Vagina (tissue), 2 donors: ENCODE results near the gene PARN. TPM values are rescaled to one million over a fixed set of nuclear protein-coding genes. Genes with fewer than 3 reads are reported as not detected.
"Not testable (repeated sequence)": the region's sequence is repeated elsewhere in the genome, so short reads cannot be mapped to it uniquely, and the experiment has no call there.

Experiments used
- DNase-seq, 2 donors: peaks; one replicate each; pipeline ENCODE4 v3.0.0-alpha.2; 2017; ENCODE audit errors: extremely low spot score in 2 of 2
- H3K27ac ChIP-seq: fragments of 200-600 bp; sonication (generic); one replicate; pipeline ENCODE4 v1.5.1; 2019
- H3K27me3 ChIP-seq: fragments of 200-600 bp; sonication (generic); one replicate; pipeline ENCODE4 v1.5.1; 2019
- H3K36me3 ChIP-seq, 2 donors: fragments of 200-600 bp; sonication (generic); one replicate each; pipeline ENCODE4 v1.5.1; 2017 to 2019
- H3K4me1 ChIP-seq: fragments of 200-600 bp; sonication (generic); one replicate; pipeline ENCODE4 v1.5.1; 2019
- H3K4me3 ChIP-seq, 2 donors: fragments of 200-600 bp; sonication (generic); 1 replicate in 1 of 2; 2 replicates in 1 of 2; pipeline ENCODE4 v1.5.1; 2016 to 2019
- H3K9me3 ChIP-seq: fragments of 200-600 bp; sonication (generic); one replicate; pipeline ENCODE4 v1.5.1; 2019
- POLR2A ChIP-seq, 2 donors: fragments of 450-650 bp; IDR thresholded peaks; one replicate each; pipeline ENCODE4 v1.6.1; 2017; ENCODE audit warnings: antibody characterized with exemption in 2 of 2, mild to moderate bottlenecking in 2 of 2, moderate library complexity in 2 of 2
- POLR2AphosphoS5 ChIP-seq, 2 donors: sonication (generic); formaldehyde crosslinking; IDR thresholded peaks; one replicate each; pipeline ENCODE4 v1.9.0; 2017; ENCODE audit warnings: antibody characterized with exemption in 2 of 2, mild to moderate bottlenecking in 2 of 2, low read depth in 1 of 2; ENCODE audit not compliant: insufficient read depth in 1 of 2
- intact Hi-C: fragments of 100-400 bp; cut with DNase I; formaldehyde crosslinking; loops from one replicate; pipeline ENCODE4 v1.15.1; 2023
- total RNA-seq: library from RNA; depleted of rRNA; stranded (reverse); fragments of >200 nt; gene quantifications from one replicate; pipeline ENCODE4 v1.2.3, GENCODE V29; 2016
- TF ChIP-seq, protein P1 (sequence below), 3 experiments: fragments of 450-650 bp in 2 of 3; fragments of 200-600 bp in 1 of 3; sonication (generic) in 1 of 3; IDR thresholded peaks; one replicate each; pipeline ENCODE4 v1.5.1; 2017 to 2019; ENCODE audit warnings: antibody characterized with exemption in 3 of 3, mild to moderate bottlenecking in 2 of 3, moderate library complexity in 2 of 3

PARN gene
- total RNA-seq, 1 donor from 2014 or later: 39.3 TPM

DNA sequence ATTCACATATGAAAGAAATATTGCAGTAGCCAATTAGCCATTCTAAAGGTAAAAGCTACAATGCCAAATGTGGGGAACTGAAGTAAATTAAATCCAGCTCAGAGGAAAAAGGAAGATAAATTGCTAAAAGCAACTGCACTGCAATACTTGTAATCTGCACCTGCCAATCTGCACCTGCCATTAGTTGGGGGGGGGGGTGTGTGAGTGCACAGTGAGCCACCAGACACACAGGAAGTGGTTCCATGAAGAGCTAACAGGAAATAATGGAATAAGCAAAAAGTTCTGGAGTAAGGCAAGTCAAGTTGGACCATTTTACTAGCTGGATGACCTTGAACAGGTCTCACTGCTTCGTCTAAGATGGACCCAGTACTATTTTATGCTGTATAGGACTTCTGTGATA, 191.8 kb downstream of the PARN start:
- no peaks in the 10 kb centered on the region for H3K9me3 ChIP-seq
- no peak for DNase-seq
- TF ChIP-seq, protein P1, sequence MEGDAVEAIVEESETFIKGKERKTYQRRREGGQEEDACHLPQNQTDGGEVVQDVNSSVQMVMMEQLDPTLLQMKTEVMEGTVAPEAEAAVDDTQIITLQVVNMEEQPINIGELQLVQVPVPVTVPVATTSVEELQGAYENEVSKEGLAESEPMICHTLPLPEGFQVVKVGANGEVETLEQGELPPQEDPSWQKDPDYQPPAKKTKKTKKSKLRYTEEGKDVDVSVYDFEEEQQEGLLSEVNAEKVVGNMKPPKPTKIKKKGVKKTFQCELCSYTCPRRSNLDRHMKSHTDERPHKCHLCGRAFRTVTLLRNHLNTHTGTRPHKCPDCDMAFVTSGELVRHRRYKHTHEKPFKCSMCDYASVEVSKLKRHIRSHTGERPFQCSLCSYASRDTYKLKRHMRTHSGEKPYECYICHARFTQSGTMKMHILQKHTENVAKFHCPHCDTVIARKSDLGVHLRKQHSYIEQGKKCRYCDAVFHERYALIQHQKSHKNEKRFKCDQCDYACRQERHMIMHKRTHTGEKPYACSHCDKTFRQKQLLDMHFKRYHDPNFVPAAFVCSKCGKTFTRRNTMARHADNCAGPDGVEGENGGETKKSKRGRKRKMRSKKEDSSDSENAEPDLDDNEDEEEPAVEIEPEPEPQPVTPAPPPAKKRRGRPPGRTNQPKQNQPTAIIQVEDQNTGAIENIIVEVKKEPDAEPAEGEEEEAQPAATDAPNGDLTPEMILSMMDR (IDR thresholded peaks at IDR 0.05): no peak
- TF ChIP-seq POLR2AphosphoS5 (IDR thresholded peaks at IDR 0.05; ENCODE audit: insufficient read depth in 1 of 2, low read depth in 1 of 2) (no peak), POLR2A (IDR thresholded peaks at IDR 0.05) (no peak)
- intact Hi-C loops: no loop called here
- no peak overlapping the region for H3K4me3 ChIP-seq
- H3K4me1 ChIP-seq: no peaks in the 10 kb centered on the region
- no peaks in the 10 kb centered on the region for H3K36me3 ChIP-seq
- no peaks in the 10 kb centered on the region for H3K27me3 ChIP-seq
- H3K27ac ChIP-seq: no peak overlapping the region

DNA sequence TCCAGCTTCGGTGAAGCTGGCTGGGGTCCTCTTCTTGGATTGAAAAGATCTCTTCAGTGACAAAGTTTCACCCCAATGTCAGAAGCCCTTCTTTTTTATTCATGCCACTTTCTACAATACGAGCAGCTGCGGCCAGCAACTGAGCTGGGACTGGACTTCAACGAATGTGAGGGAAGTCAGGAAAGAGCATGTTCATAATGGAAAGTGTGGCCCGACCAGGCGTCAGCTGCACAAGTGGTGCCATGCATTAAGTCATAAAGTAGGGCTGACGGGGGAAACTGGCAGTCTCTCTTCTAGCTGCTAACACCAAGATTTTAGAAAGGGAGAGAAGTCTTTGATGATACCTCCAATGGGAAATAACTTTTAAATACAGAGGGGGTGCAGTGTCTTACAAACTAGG, 192.6 kb downstream of the PARN start:
- intact Hi-C loops: no loop called here
- DNase-seq: no peak
- Histone ChIP-seq H3K9me3 (no peaks in the 10 kb centered on the region), H3K4me1 (no peaks in the 10 kb centered on the region), H3K27me3 (no peaks in the 10 kb centered on the region), H3K27ac (no peak overlapping the region), H3K36me3 (no peaks in the 10 kb centered on the region), H3K4me3 (no peak overlapping the region)
- TF ChIP-seq POLR2AphosphoS5 (IDR thresholded peaks at IDR 0.05; ENCODE audit: insufficient read depth in 1 of 2, low read depth in 1 of 2) (no peak), POLR2A (IDR thresholded peaks at IDR 0.05) (no peak)
- TF ChIP-seq, protein P1 (IDR thresholded peaks at IDR 0.05): no peak

DNA sequence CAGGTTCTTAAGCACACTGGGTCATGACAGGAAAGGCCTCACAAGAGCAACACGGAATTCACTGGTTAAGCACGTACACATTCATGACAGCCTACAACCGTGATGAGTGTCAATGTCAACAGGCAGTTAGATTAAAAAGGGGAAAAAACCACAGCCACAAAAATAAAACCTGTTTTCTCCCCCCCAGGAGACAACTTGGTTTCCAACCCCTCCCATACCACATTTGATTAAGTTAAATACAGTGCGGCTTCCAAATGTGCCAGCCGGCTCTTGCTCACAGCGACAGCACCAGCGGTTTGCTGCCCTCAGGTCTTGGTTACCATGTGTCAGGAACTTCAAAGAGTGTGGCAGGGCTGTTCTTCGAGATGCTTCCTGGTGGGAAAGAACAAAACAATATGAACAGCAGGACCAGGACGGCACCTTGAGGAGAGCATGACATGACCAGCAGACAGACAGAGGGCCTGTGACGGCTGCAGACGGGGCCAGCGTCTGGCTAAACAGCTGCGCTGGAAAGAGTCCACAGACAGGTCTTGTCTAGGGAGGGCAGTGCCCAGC, 193.6 kb downstream of the PARN start:
- Histone ChIP-seq H3K27ac (no peak overlapping the region), H3K4me3 (no peak overlapping the region), H3K4me1 (no peaks in the 10 kb centered on the region), H3K36me3 (no peaks in the 10 kb centered on the region), H3K9me3 (no peaks in the 10 kb centered on the region), H3K27me3 (no peaks in the 10 kb centered on the region)
- TF ChIP-seq, protein P1 (IDR thresholded peaks at IDR 0.05): no peak
- TF ChIP-seq POLR2A (IDR thresholded peaks at IDR 0.05) (no peak), POLR2AphosphoS5 (IDR thresholded peaks at IDR 0.05; ENCODE audit: insufficient read depth in 1 of 2, low read depth in 1 of 2) (no peak)
- intact Hi-C loops: no loop called here
- no peak for DNase-seq

DNA sequence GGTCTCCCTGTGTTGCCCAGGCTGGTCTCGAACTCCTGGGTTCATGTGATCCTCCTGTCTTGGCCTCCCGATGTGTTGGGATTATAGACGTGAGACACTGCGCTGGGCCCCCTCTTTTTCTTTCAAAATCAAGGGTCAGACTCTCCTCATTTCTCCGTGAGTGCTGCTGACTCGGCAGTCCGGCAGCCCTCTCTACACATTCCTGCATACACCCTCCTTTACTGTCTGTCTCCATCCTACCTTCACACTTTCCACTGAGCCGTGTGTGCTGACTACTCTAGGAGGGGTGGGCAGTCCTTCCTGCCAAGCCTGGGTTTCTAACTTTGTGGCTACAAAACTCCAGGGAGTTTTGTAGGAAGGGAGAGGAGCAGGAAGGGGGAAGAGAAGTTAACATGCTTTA, 195.2 kb downstream of the PARN start:
- Histone ChIP-seq H3K4me3 (no peak overlapping the region), H3K36me3 (no peaks in the 10 kb centered on the region), H3K9me3 (no peaks in the 10 kb centered on the region), H3K4me1 (no peaks in the 10 kb centered on the region), H3K27ac (no peak overlapping the region), H3K27me3 (no peaks in the 10 kb centered on the region)
- no peak for DNase-seq
- TF ChIP-seq POLR2A (IDR thresholded peaks at IDR 0.05): no peak
- intact Hi-C loops: no loop called here

DNA sequence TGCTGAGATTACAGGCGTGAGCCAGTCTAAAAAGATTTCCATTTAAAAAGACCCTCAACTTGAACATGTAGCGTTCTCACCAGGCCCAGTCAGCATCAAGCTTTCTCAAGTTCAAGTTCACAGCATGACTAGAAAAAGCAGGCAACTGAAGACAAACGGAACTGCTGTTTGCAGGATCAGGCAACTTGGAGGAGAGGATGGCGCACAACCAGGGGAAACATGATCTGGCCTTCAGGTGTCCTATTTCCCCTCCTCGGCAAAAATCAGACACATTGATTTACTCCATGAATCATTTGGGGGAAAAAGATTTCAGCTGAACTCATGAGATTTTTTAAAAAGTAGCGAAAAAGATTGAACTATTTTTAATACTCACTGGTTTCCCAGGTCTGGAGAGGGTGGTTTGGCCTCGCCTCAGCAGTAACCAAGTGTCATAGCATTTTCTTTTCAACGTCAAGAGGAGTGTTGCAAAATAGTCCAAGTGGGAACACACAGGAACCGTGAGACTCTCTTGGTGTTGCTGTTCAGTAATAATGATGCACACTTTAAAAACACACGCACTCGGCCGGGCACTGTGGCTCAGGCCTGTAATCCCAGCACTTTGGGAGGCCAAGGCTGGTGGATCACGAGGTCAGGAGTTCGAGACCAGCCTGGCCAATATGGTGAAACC, 201.0 kb downstream of the PARN start:
- H3K4me1 ChIP-seq, intact Hi-C loops, H3K9me3 ChIP-seq, DNase-seq, H3K4me3 ChIP-seq, H3K36me3 ChIP-seq, H3K27ac ChIP-seq, H3K27me3 ChIP-seq: not testable (repeated sequence)

DNA sequence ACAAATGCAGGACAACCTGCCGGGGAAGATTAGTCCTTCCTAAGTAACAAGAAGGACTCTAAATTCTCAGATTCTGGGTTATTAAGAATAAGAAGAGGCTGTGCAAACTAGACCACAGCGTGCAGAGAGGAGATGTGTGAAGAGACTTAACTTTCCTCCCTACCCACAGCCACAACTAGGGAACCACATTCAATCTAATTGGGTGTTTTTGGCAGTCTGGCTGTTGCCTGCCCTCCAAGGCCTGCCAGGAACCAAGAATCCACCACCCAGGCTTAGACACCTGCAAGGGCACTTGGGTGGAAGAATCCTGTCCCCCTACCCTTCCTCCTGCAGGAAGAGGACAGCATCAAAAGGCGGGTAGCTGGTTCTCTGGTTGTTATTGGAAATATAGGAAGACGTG, 202.0 kb downstream of the PARN start:
- Histone ChIP-seq H3K9me3 (no peaks in the 10 kb centered on the region), H3K4me1 (no peaks in the 10 kb centered on the region), H3K36me3 (no peaks in the 10 kb centered on the region), H3K27me3 (no peaks in the 10 kb centered on the region), H3K27ac (no peak overlapping the region), H3K4me3 (no peak overlapping the region)
- intact Hi-C loops: no loop called here
- no peak for DNase-seq
- no peak for TF ChIP-seq POLR2AphosphoS5 (IDR thresholded peaks at IDR 0.05; ENCODE audit: insufficient read depth in 1 of 2, low read depth in 1 of 2)
- no peak for TF ChIP-seq POLR2A (IDR thresholded peaks at IDR 0.05)
- TF ChIP-seq, protein P1 (IDR thresholded peaks at IDR 0.05): no peak
